Fibroblast of skin of left biceps (primary cell): ENCODE measurements around the gene B3GALT4.
"Not testable (repeated sequence)": the region's sequence is repeated elsewhere in the genome, so short reads cannot be mapped to it uniquely, and the experiment has no call there.

Source experiments
- DNase-seq, 2 experiments: peaks; one replicate each; pipeline ENCODE4 v3.0.0-alpha.2; 2013; ENCODE audit warnings: low read depth in 2 of 2

Gene B3GALT4

GRCh38 chr6:33276864-33277662 is at the start of gene B3GALT4:
TSS of gene B3GALT4 (plus strand) at chr6:33277123. CDS start at chr6:33277420, 297 bp downstream.
- DNase-seq: no peak

GRCh38 chr6:33235221-33235634 is 41.7 kb upstream of the B3GALT4 start:
- no peak for DNase-seq

- no peak for DNase-seq
Observed at GRCh38 chr6:33236328-33236727, 40.6 kb upstream of the B3GALT4 start.

- no peak for DNase-seq
Observed at GRCh38 chr6:33236852-33237251, 40.1 kb upstream of the B3GALT4 start.

GRCh38 chr6:33237741-33238140 is 39.2 kb upstream of the B3GALT4 start:
- DNase-seq: no peak

GRCh38 chr6:33241968-33242367 is 35.0 kb upstream of the B3GALT4 start:
- DNase-seq: no peak

- no peak for DNase-seq
Observed at GRCh38 chr6:33243476-33243875, 33.4 kb upstream of the B3GALT4 start.

GRCh38 chr6:33247977-33248642 is 28.8 kb upstream of the B3GALT4 start:
- peak; percentile 53 to 65 for DNase-seq

- DNase-seq: no peak
Observed at GRCh38 chr6:33248643-33248931, 28.3 kb upstream of the B3GALT4 start.

- DNase-seq: peak; percentile 98 to 99
Observed at GRCh38 chr6:33248932-33249731, 27.8 kb upstream of the B3GALT4 start.

GRCh38 chr6:33249732-33250630 is 26.9 kb upstream of the B3GALT4 start:
- no peak for DNase-seq

- no peak for DNase-seq
Observed at GRCh38 chr6:33250731-33251130, 26.2 kb upstream of the B3GALT4 start.

- no peak for DNase-seq
Observed at GRCh38 chr6:33251395-33252012, 25.4 kb upstream of the B3GALT4 start.

- DNase-seq: peak in 1 of 2 experiments; percentile 37
Observed at GRCh38 chr6:33252759-33253158, 24.2 kb upstream of the B3GALT4 start.

- no peak for DNase-seq
Observed at GRCh38 chr6:33254591-33254990, 22.3 kb upstream of the B3GALT4 start.

- DNase-seq: no peak
Observed at GRCh38 chr6:33259032-33259431, 17.9 kb upstream of the B3GALT4 start.

GRCh38 chr6:33262490-33262889 is 14.4 kb upstream of the B3GALT4 start:
- not testable (repeated sequence) for DNase-seq

GRCh38 chr6:33264015-33264414 is 12.9 kb upstream of the B3GALT4 start:
- no peak for DNase-seq

GRCh38 chr6:33271117-33271467 is 5.8 kb upstream of the B3GALT4 start:
- no peak for DNase-seq

GRCh38 chr6:33271468-33272274 is 5.3 kb upstream of the B3GALT4 start, which contains the start of the genes RPS18 and VPS52:
TSS of gene RPS18 (plus strand) at chr6:33272075. CDS start at chr6:33272120, 45 bp downstream.
TSS of gene VPS52 (minus strand) at chr6:33271876. CDS start at chr6:33271675, 201 bp downstream.
- peak; percentile 98 for DNase-seq
